ENCODE data around the gene ADGRA3. TPM values are rescaled to one million over a fixed set of nuclear protein-coding genes. Genes with fewer than 3 reads are reported as not detected.

The ADGRA3 gene
- total RNA-seq, 4 donors from 2014 or later, result 19.6 to 58.2 (median 35.1) TPM

- Histone ChIP-seq H3K4me3 (no peak overlapping the region), H3K9me3 (no peaks in the 10 kb centered on the region), H3K27ac (no peak overlapping the region), H3K4me1 (no peaks in the 10 kb centered on the region), H3K36me3 (no peaks in the 10 kb centered on the region), H3K27me3 (no peaks in the 10 kb centered on the region)
- TF ChIP-seq CTCF (IDR thresholded peaks at IDR 0.05), result no peak
- TF ChIP-seq POLR2A (IDR thresholded peaks at IDR 0.05), result no peak
- no peak for DNase-seq
These were observed 172.3 kb downstream of the ADGRA3 start for GRCh38 chr4:22343606-22344005.

GRCh38 chr4:22339491-22339890, 176.4 kb downstream of the ADGRA3 start:
- no peaks in the 10 kb centered on the region for H3K36me3 ChIP-seq
- H3K4me3 ChIP-seq, result no peak overlapping the region
- H3K27me3 ChIP-seq, result no peaks in the 10 kb centered on the region
- DNase-seq, result no peak
- TF ChIP-seq CTCF (IDR thresholded peaks at IDR 0.05), result no peak
- no peak for TF ChIP-seq POLR2A (IDR thresholded peaks at IDR 0.05)
- no peak overlapping the region for H3K27ac ChIP-seq
- H3K9me3 ChIP-seq, result no peaks in the 10 kb centered on the region
- no peaks in the 10 kb centered on the region for H3K4me1 ChIP-seq

GRCh38 chr4:22338796-22339195, 177.1 kb downstream of the ADGRA3 start:
- no peak for DNase-seq
- H3K9me3 ChIP-seq, result no peaks in the 10 kb centered on the region
- H3K36me3 ChIP-seq, result no peaks in the 10 kb centered on the region
- no peak for TF ChIP-seq POLR2A (IDR thresholded peaks at IDR 0.05)
- no peak for TF ChIP-seq CTCF (IDR thresholded peaks at IDR 0.05)
- H3K27ac ChIP-seq, result no peak overlapping the region
- no peak overlapping the region for H3K4me3 ChIP-seq
- H3K27me3 ChIP-seq, result no peaks in the 10 kb centered on the region
- no peaks in the 10 kb centered on the region for H3K4me1 ChIP-seq

Other genes starting within 250 kb of the ADGRA3 start
- gene GBA3, start 176.9 kb upstream of the ADGRA3 start, total RNA-seq, result 100 to 1,000 TPM in 3 of 4 donors, 10 to 100 TPM in 1; 41.3 to 306 (median 189) TPM